Brain microvascular endothelial cell (primary cell): ENCODE measurements around the gene CDC20B.

Experiments
- DNase-seq: peaks from one replicate; pipeline ENCODE4 v3.0.0-alpha.2; 2020
- H3K27ac ChIP-seq: fragments of 250-450 bp; sonication (Bioruptor Pico); 2 replicates; pipeline ENCODE4 v1.5.1; 2020; ENCODE audit warnings: mild to moderate bottlenecking, moderate library complexity
- H3K27me3 ChIP-seq: fragments of 250-450 bp; sonication (Bioruptor Pico); replicated peaks from 2 replicates; pipeline ENCODE4 v1.5.1; 2020; ENCODE audit warnings: mild to moderate bottlenecking
- H3K36me3 ChIP-seq: fragments of 250-450 bp; sonication (Bioruptor Pico); replicated peaks from 2 replicates; pipeline ENCODE4 v1.5.1; 2020; ENCODE audit warnings: mild to moderate bottlenecking
- H3K4me3 ChIP-seq: 2 replicates; pipeline ENCODE4 v1.5.1; 2011; ENCODE audit warnings: low read depth, mild to moderate bottlenecking, control low read depth, low read length, moderate library complexity
- CTCF ChIP-seq: IDR thresholded peaks from 2 replicates; pipeline ENCODE4 v1.5.1; 2011; ENCODE audit warnings: low read depth, mild to moderate bottlenecking, moderate library complexity, low read length, control low read depth, inconsistent platforms; ENCODE audit errors: missing control alignments
- in situ Hi-C: cut with HindIII; loops from 2 replicates; pipeline ENCODE4 v1.10.0; 2017; ENCODE audit warnings: low sequenced_read_pairs, low pct_ligation_motif_present

The CDC20B gene

GRCh38 chr5:55143624-55144023 lies 29.4 kb downstream of the CDC20B start:
- no peak overlapping the region for H3K4me3 ChIP-seq
- no peaks in the 10 kb centered on the region for H3K27me3 ChIP-seq
- no peak overlapping the region for H3K27ac ChIP-seq
- in situ Hi-C loops: loop anchor here (25.0 kb wide), 1 partner anchor 231 kb away; no protein-coding TSS in a partner anchor
- DNase-seq: no peak
- no peak for TF ChIP-seq CTCF
- H3K36me3 ChIP-seq: no peaks in the 10 kb centered on the region

- DNase-seq: no peak
- Histone ChIP-seq H3K27me3 (no peaks in the 10 kb centered on the region), H3K27ac (no peak overlapping the region), H3K36me3 (no peaks in the 10 kb centered on the region), H3K4me3 (no peak overlapping the region)
- no peak for TF ChIP-seq CTCF
- in situ Hi-C loops: loop anchor here (25.0 kb wide), 1 partner anchor 230 kb away; no protein-coding TSS in a partner anchor
These were observed 30.9 kb downstream of the CDC20B start for GRCh38 chr5:55141945-55142690.

- DNase-seq: no peak
- Histone ChIP-seq H3K36me3 (no peaks in the 10 kb centered on the region), H3K4me3 (no peak overlapping the region), H3K27me3 (no peaks in the 10 kb centered on the region), H3K27ac (no peak overlapping the region)
- in situ Hi-C loops: loop anchor here (25.0 kb wide), 1 partner anchor 229 kb away; no protein-coding TSS in a partner anchor
- TF ChIP-seq CTCF: no peak
These were observed 31.9 kb downstream of the CDC20B start for GRCh38 chr5:55140908-55141665.

DNA sequence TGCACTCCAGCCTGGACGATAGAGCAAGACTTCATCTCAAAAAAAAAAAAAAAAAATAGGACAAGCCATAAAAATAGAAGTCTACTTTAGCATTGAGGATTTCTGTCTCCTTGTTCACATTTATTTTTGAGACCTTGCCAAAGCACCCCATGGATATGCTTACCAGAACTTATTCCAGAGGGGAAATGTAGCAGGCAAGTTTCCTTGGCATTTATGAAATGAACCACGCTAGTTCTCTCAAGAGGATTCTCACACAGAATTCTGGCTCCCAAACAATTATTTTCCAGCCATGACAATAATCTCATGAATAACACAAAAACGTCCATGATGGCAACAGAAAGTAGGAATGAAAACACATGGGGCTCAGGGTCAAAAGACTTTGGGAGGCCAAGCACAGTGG lies 36.5 kb downstream of the CDC20B start:
- no peak for DNase-seq
- Histone ChIP-seq H3K4me3 (no peak overlapping the region), H3K27me3 (no peaks in the 10 kb centered on the region), H3K36me3 (no peaks in the 10 kb centered on the region), H3K27ac (no peak overlapping the region)
- in situ Hi-C loops: loop anchor here (25.0 kb wide), 1 partner anchor 224 kb away; no protein-coding TSS in a partner anchor
- TF ChIP-seq CTCF: no peak

GRCh38 chr5:55134053-55134722 lies 38.8 kb downstream of the CDC20B start:
- DNase-seq: no peak
- in situ Hi-C loops: loop anchor here (25.0 kb wide), 1 partner anchor 222 kb away; no protein-coding TSS in a partner anchor
- Histone ChIP-seq H3K27me3 (no peaks in the 10 kb centered on the region), H3K27ac (no peak overlapping the region), H3K36me3 (no peaks in the 10 kb centered on the region), H3K4me3 (no peak overlapping the region)
- TF ChIP-seq CTCF: no peak
